ENCODE results near the gene LLGL1.

- no peak for TF ChIP-seq CTCF (IDR thresholded peaks at IDR 0.05; ENCODE audit: extremely low read depth in 1 of 2, insufficient read depth in 1 of 2, low read depth in 1 of 2, low read length in 2 of 2)
- no peak for TF ChIP-seq EZH2 (IDR thresholded peaks at IDR 0.05; ENCODE audit: borderline replicate concordance, low read depth, low read length, severe bottlenecking)
- no peak for TF ChIP-seq GATA2 (IDR thresholded peaks at IDR 0.05; ENCODE audit: insufficient read depth, insufficient read length, low read depth, low read length)
- TF ChIP-seq POLR2AphosphoS5 (IDR thresholded peaks at IDR 0.05; ENCODE audit: insufficient read depth, low read depth, low read length) = no peak
Observed at GRCh38 chr17:18213666-18214270, 11.7 kb upstream of the LLGL1 start.
